H54 (cell line): Measurements from ENCODE around the gene MGAT2.
"Not testable (repeated sequence)": the region's sequence is repeated elsewhere in the genome, so short reads cannot be mapped to it uniquely, and the experiment has no call there.

Experiments used
- DNase-seq: peaks from one replicate; pipeline ENCODE4 v3.0.0; 2011; ENCODE audit warnings: low spot score, mixed read lengths; ENCODE audit not compliant: insufficient read length
- FAIRE-seq: peaks from 3 replicates; lab custom pipeline; 2011; peaks lifted over from hg19 to GRCh38; lab: Jason Lieb, UNC
- POLR2A ChIP-seq: IDR thresholded peaks from 2 replicates; pipeline ENCODE4 v1.6.1; 2011; ENCODE audit warnings: low read depth, mild to moderate bottlenecking, low read length

The MGAT2 gene

GRCh38 chr14:49593016-49593415, 27.6 kb upstream of the MGAT2 start:
- FAIRE-seq (peak; percentile 73), DNase-seq (no peak)
- no peak for TF ChIP-seq POLR2A

- peak; percentile 45 for FAIRE-seq
These were observed 26.1 kb upstream of the MGAT2 start for GRCh38 chr14:49594347-49595091.

GRCh38 chr14:49598189-49598484, 22.5 kb upstream of the MGAT2 start:
- DNase-seq (no peak), FAIRE-seq (no peak)
- TF ChIP-seq POLR2A = no peak

More at GRCh38 chr14:49594347-49595091, 26.1 kb upstream of the MGAT2 start:
- no peak for DNase-seq
- no peak for TF ChIP-seq POLR2A

- TF ChIP-seq POLR2A = peak; percentile 60; the same call in 1 of the 2 replicates
- FAIRE-seq = no peak
These were observed 21.9 kb upstream of the MGAT2 start, which contains the start of gene LRR1 for GRCh38 chr14:49598485-49599300. Gene LRR1 (plus strand): TSS chr14:49598940. CDS start chr14:49599021, 81 bp downstream.

GRCh38 chr14:49607583-49607982, 13.0 kb upstream of the MGAT2 start:
- no peak for TF ChIP-seq POLR2A
- FAIRE-seq = no peak
- no peak for DNase-seq

More at GRCh38 chr14:49598485-49599300, 21.9 kb upstream of the MGAT2 start, which contains the start of gene LRR1:
- peak; percentile 47 for DNase-seq

- no peak for TF ChIP-seq POLR2A
- FAIRE-seq = no peak
- no peak for DNase-seq
These were observed 8.3 kb upstream of the MGAT2 start for GRCh38 chr14:49612251-49612650.

GRCh38 chr14:49612671-49613070, 7.9 kb upstream of the MGAT2 start:
- TF ChIP-seq POLR2A = no peak
- FAIRE-seq (no peak), DNase-seq (no peak)

- no peak for TF ChIP-seq POLR2A
- FAIRE-seq = no peak
These were observed 6.4 kb upstream of the MGAT2 start for GRCh38 chr14:49614196-49614595.

GRCh38 chr14:49615776-49616175, 4.8 kb upstream of the MGAT2 start:
- FAIRE-seq (no peak), DNase-seq (no peak)
- no peak for TF ChIP-seq POLR2A

More at GRCh38 chr14:49614196-49614595, 6.4 kb upstream of the MGAT2 start:
- no peak for DNase-seq

GRCh38 chr14:49617852-49618519, 2.6 kb upstream of the MGAT2 start:
- DNase-seq = no peak
- no peak for FAIRE-seq
- TF ChIP-seq POLR2A = no peak

GRCh38 chr14:49619273-49619672, 1.3 kb upstream of the MGAT2 start:
- not testable (repeated sequence) for FAIRE-seq, DNase-seq

GRCh38 chr14:49619730-49620129, 869 bp upstream of the MGAT2 start:
- FAIRE-seq (no peak), DNase-seq (no peak)
- no peak for TF ChIP-seq POLR2A

GRCh38 chr14:49621114-49621881, 699 bp downstream of the MGAT2 start:
- FAIRE-seq = no peak

More at GRCh38 chr14:49621114-49621881, 699 bp downstream of the MGAT2 start:
- no peak for TF ChIP-seq POLR2A
- DNase-seq = no peak
